GM18498 (cell line): Measurements from ENCODE around the gene GANAB.
"Not testable (repeated sequence)": the region's sequence is repeated elsewhere in the genome, so short reads cannot be mapped to it uniquely, and the experiment has no call there.

ENCODE experiments used
- ATAC-seq: cut with Tn5 transposase; IDR thresholded peaks from one replicate; pipeline ENCODE4 v1.9.1; 2021; ENCODE audit warnings: mild to moderate bottlenecking, moderate library complexity; ENCODE audit not compliant: unreplicated experiment

The GANAB gene

GRCh38 chr11:62645946-62646824 is at the start of gene GANAB:
Gene GANAB, minus strand, starts transcription at chr11:62646613. Its CDS starts 14 bp downstream, at chr11:62646599.
- ATAC-seq, result peak; percentile 87

- no peak for ATAC-seq
Observed at GRCh38 chr11:62694455-62695167, 48.2 kb upstream of the GANAB start.

GRCh38 chr11:62693624-62694023 is 47.2 kb upstream of the GANAB start:
- ATAC-seq, result not testable (repeated sequence)

GRCh38 chr11:62689421-62690183 is 43.2 kb upstream of the GANAB start, which contains the start of gene LRRN4CL:
Gene LRRN4CL, minus strand, starts transcription at chr11:62689530. Its CDS starts 1,022 bp downstream, at chr11:62688508.
- no peak for ATAC-seq

GRCh38 chr11:62688491-62688890 is 42.1 kb upstream of the GANAB start:
- no peak for ATAC-seq

DNA sequence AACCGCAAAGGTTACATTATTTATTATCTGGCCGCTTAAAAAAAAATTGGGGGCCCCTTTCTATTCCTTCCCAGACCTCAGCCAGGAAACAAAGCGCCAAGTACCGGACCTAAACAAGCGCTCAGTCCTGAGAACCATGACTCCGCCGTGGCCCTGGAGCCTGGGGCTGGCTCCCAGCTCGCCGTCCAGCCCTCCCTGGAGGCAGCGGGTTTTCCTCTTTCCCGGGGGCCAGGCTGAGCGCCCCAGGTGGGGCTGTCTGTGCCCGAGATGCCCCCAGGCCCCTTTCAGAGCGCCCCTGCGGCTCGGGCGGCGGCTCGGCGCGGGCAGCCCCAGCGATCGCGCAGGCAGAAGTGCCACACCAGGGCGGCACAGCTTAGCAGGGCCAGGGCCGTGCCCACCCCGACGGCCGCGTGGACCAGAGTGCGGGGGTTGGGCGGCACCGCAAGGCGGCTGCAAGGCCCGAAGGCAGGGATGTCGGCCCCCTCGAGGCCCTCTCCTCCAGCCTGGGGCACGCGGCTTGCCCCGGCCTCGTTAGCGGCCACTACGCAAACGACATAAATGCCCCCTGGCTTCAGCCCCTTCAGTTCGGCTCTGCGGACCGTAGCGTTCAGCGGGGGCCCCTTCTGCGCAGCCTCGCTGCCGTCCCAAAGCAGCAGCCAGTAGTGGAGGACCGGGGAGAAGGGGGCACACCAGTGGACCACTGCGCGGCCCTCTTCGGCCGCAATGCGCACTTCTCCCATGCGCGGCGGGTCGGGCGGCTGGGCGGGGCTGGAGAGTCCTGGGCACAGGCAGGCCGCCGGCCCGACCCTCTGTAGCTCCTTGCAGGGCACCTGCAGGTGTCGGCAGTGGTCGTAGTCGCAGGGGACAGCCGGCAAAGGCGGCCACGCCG is 41.3 kb upstream of the GANAB start:
- ATAC-seq, result no peak

- no peak for ATAC-seq
Observed at GRCh38 chr11:62682518-62682917, 36.1 kb upstream of the GANAB start.

GRCh38 chr11:62680825-62681240 is 34.4 kb upstream of the GANAB start:
- ATAC-seq, result peak; percentile 64

DNA sequence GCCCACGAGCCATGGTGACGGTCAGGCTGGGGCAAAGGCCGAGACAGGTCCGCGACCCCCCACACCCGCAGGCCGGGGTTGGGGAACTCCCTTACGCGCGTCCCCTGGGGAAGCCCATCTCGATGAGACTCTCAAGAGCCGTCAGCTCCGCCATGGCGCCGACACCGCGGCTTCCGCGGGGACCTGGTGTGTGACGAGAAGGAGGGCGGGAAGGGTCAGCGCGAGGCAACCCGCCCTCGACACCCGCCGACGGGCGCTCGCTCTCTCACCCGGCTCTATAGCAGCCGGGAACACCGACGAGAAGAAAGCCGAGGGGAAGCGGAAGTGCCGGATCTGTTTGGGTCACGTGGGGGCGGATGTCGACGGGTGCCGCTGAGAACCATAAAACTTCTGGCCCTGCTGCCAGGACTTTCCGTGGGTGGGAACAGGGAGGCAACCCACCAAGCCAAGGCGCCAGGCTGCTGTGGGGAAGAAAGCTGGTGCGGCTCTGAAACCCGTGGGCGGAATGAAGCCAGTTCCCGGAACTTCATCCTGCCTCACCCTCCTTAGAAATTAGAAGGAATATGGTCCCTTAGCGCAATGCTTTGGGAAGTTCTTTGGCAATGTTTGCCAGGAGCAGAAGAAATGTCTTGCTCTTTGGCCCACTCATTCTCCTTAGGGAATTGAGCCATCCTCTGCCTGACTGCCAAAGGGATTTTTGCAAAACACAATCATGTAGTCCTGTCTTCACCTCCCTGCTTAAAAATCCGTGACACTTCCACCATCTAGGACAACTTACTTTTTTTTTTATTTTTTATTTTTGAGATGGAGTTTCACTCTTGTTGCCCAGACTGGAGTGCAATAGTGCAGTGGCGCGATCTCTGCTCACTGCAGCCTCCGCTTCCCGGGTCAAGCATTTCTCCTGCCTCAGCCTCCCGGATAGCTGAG is 32.6 kb upstream of the GANAB start, which contains the start of gene UBXN1:
TSS of gene UBXN1 (minus strand) at position 304 of the 927 bp plus-strand sequence. CDS start at position 154, 150 bp downstream.
- ATAC-seq, result peak; percentile 73

DNA sequence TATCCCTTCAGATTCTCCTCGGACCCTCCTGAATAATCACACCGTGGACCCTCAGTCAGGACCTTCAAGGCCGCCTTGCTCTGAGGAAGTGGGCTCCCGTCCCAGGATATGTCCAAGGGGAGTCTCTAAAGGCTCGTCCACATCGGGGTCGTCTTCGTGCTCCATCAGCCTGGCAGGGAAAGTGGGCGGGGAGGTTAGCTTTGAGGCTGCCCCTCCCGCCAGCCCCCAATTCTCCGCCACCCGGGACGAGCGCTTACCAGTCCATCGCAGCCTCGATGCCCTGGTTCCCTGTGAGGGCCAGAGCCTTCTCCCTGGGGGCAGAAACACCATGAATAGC is 32.0 kb upstream of the GANAB start:
- no peak for ATAC-seq

GRCh38 chr11:62677714-62678113 is 31.3 kb upstream of the GANAB start:
- no peak for ATAC-seq

DNA sequence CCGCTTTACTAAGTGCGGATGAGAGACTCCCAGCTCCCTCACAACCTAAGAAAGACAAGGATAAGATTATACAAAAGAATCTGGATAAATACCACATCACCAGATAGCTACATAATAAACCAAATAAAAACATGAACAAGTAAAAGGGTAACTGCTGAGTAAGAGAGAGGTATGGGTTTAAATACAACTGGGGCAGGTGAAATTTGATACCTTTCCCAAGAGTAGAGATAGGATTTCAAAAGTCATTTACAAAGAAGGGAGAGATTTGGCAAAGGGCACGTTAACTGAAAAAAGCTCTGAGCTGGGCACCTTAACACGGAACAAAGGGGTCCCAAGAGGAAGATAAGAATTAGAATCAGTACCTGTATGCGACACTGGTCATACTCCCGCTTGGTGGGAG is 30.7 kb upstream of the GANAB start:
- ATAC-seq, result no peak

GRCh38 chr11:62676698-62677097 is 30.3 kb upstream of the GANAB start:
- ATAC-seq, result no peak

DNA sequence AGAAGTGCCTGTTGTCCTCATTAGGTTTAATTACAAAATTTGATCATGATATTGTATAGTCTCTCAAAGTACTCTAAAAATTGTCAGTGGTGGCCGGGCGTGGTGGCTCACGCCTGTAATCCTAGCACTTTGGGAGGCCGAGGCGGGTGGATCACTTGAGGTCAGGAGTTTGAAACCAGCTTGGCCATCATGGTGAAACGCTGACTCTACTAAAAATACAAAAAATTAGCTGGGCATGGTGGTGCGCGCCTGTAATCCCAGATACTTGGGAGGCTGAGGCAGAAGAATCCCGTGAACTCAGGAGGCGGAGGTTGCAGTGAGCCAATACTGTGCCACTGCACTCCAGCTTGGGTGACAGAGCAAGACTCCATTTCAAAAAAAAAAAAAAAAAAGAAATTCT is 29.0 kb upstream of the GANAB start:
- ATAC-seq, result not testable (repeated sequence)

GRCh38 chr11:62673196-62673525 is 26.7 kb upstream of the GANAB start:
- no peak for ATAC-seq

- ATAC-seq, result peak; percentile 65
Observed at GRCh38 chr11:62671608-62672389, 25.4 kb upstream of the GANAB start, which contains the start of the genes LBHD1 and UQCC3. Gene LBHD1, minus strand, starts transcription at chr11:62672267. Its CDS starts 2,236 bp downstream, at chr11:62670031. Gene UQCC3, plus strand, starts transcription at chr11:62671673. Its CDS starts 73 bp downstream, at chr11:62671746.

DNA sequence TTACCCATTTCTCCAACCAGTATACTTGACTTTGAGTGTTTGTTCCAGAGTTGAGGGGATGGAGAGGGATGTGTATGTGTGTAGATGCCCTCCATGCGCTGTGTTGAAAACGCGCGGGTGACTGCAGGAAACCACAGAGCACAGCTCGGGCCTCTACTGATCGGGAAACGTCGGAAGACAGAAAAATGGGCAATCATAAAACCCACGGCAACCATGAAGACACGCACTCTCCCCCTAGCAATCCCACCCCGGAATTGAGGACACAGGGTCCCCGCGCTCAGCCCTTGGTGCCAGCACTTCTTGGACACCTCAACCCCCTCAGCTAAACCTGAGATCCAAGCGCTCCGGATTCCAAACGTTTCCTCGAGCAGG is 24.8 kb upstream of the GANAB start:
- ATAC-seq, result no peak
